ENCODE results near the gene PRKG1.

Gene PRKG1

GRCh38 chr10:51821745-51822144, 747.5 kb downstream of the PRKG1 start:
- no peaks in the 10 kb centered on the region for H3K4me1 ChIP-seq (ENCODE audit: insufficient read depth, low read length, poor library complexity, severe bottlenecking)
- TF ChIP-seq EZH2phosphoT487 (IDR thresholded peaks at IDR 0.05; ENCODE audit: borderline replicate concordance), result no peak
- TF ChIP-seq CTCF (conservative IDR thresholded peaks at IDR 0.05; ENCODE audit: low read length), result no peak
- no peaks in the 10 kb centered on the region for H4K20me1 ChIP-seq (ENCODE audit: insufficient read depth, low read length, poor library complexity, severe bottlenecking)
- no peak overlapping the region for H3K4me2 ChIP-seq (ENCODE audit: low read depth, low read length, poor library complexity, severe bottlenecking)
- no peak overlapping the region for H3K4me3 ChIP-seq (ENCODE audit: low read length, poor library complexity, severe bottlenecking)
- H2AFZ ChIP-seq (ENCODE audit: low read length), result no peak overlapping the region
- H3K27me3 ChIP-seq (ENCODE audit: insufficient read depth, low read length, poor library complexity, severe bottlenecking), result no peaks in the 10 kb centered on the region
- no peaks in the 10 kb centered on the region for H3K79me2 ChIP-seq (ENCODE audit: insufficient read depth, low read length)
- no peak overlapping the region for H3K9ac ChIP-seq (ENCODE audit: low read depth, low read length, poor library complexity, severe bottlenecking)
- H3K9me3 ChIP-seq (ENCODE audit: insufficient read depth, low read depth, low read length), result no peaks in the 10 kb centered on the region
- no peaks in the 10 kb centered on the region for H3K9me2 ChIP-seq (replicated peaks; ENCODE audit: low read depth, low read length)
- no peaks in the 10 kb centered on the region for H3F3A ChIP-seq (ENCODE audit: low read depth)
- no peaks in the 10 kb centered on the region for H3K36me3 ChIP-seq (ENCODE audit: insufficient read depth, low read length)

- no peaks in the 10 kb centered on the region for H3K79me2 ChIP-seq (ENCODE audit: insufficient read depth, low read length)
- no peak overlapping the region for H3K4me2 ChIP-seq (ENCODE audit: low read depth, low read length, poor library complexity, severe bottlenecking)
- no peak overlapping the region for H3K4me3 ChIP-seq (ENCODE audit: low read length, poor library complexity, severe bottlenecking)
- H3K36me3 ChIP-seq (ENCODE audit: insufficient read depth, low read length), result no peaks in the 10 kb centered on the region
- H3K9me2 ChIP-seq (replicated peaks; ENCODE audit: low read depth, low read length), result no peaks in the 10 kb centered on the region
- H4K20me1 ChIP-seq (ENCODE audit: insufficient read depth, low read length, poor library complexity, severe bottlenecking), result no peaks in the 10 kb centered on the region
- no peaks in the 10 kb centered on the region for H3K4me1 ChIP-seq (ENCODE audit: insufficient read depth, low read length, poor library complexity, severe bottlenecking)
- H3K27me3 ChIP-seq (ENCODE audit: insufficient read depth, low read length, poor library complexity, severe bottlenecking), result no peaks in the 10 kb centered on the region
- H3K9me3 ChIP-seq (ENCODE audit: insufficient read depth, low read depth, low read length), result no peaks in the 10 kb centered on the region
- H3K9ac ChIP-seq (ENCODE audit: low read depth, low read length, poor library complexity, severe bottlenecking), result no peak overlapping the region
- H2AFZ ChIP-seq (ENCODE audit: low read length), result no peak overlapping the region
- TF ChIP-seq EZH2phosphoT487 (IDR thresholded peaks at IDR 0.05; ENCODE audit: borderline replicate concordance), result no peak
- TF ChIP-seq CTCF (conservative IDR thresholded peaks at IDR 0.05; ENCODE audit: low read length), result no peak
- no peaks in the 10 kb centered on the region for H3F3A ChIP-seq (ENCODE audit: low read depth)
Observed at GRCh38 chr10:51832652-51833383, 758.5 kb downstream of the PRKG1 start.

- no peaks in the 10 kb centered on the region for H3K79me2 ChIP-seq (ENCODE audit: insufficient read depth, low read length)
- H3K4me3 ChIP-seq (ENCODE audit: low read length, poor library complexity, severe bottlenecking), result no peak overlapping the region
- H3K9ac ChIP-seq (ENCODE audit: low read depth, low read length, poor library complexity, severe bottlenecking), result no peak overlapping the region
- H4K20me1 ChIP-seq (ENCODE audit: insufficient read depth, low read length, poor library complexity, severe bottlenecking), result no peaks in the 10 kb centered on the region
- no peak overlapping the region for H2AFZ ChIP-seq (ENCODE audit: low read length)
- H3F3A ChIP-seq (ENCODE audit: low read depth), result no peaks in the 10 kb centered on the region
- H3K4me1 ChIP-seq (ENCODE audit: insufficient read depth, low read length, poor library complexity, severe bottlenecking), result no peaks in the 10 kb centered on the region
- TF ChIP-seq EZH2phosphoT487 (IDR thresholded peaks at IDR 0.05; ENCODE audit: borderline replicate concordance) (no peak), CTCF (conservative IDR thresholded peaks at IDR 0.05; ENCODE audit: low read length) (no peak)
- no peaks in the 10 kb centered on the region for H3K9me3 ChIP-seq (ENCODE audit: insufficient read depth, low read depth, low read length)
- no peaks in the 10 kb centered on the region for H3K9me2 ChIP-seq (replicated peaks; ENCODE audit: low read depth, low read length)
- no peaks in the 10 kb centered on the region for H3K27me3 ChIP-seq (ENCODE audit: insufficient read depth, low read length, poor library complexity, severe bottlenecking)
- no peaks in the 10 kb centered on the region for H3K36me3 ChIP-seq (ENCODE audit: insufficient read depth, low read length)
- H3K4me2 ChIP-seq (ENCODE audit: low read depth, low read length, poor library complexity, severe bottlenecking), result no peak overlapping the region
Observed at GRCh38 chr10:51834548-51834947, 760.3 kb downstream of the PRKG1 start.

Measured in Loucy (cell line).